NCI-H524 treated with DMSO at 0.1 percent for 48 hours (cell line): Measurements from ENCODE around the gene ACAP2.

ENCODE experiments used
- DNase-seq: peaks from one replicate; lab custom pipeline; 2025; lab: John Stamatoyannopoulos, UW

The ACAP2 gene

DNA sequence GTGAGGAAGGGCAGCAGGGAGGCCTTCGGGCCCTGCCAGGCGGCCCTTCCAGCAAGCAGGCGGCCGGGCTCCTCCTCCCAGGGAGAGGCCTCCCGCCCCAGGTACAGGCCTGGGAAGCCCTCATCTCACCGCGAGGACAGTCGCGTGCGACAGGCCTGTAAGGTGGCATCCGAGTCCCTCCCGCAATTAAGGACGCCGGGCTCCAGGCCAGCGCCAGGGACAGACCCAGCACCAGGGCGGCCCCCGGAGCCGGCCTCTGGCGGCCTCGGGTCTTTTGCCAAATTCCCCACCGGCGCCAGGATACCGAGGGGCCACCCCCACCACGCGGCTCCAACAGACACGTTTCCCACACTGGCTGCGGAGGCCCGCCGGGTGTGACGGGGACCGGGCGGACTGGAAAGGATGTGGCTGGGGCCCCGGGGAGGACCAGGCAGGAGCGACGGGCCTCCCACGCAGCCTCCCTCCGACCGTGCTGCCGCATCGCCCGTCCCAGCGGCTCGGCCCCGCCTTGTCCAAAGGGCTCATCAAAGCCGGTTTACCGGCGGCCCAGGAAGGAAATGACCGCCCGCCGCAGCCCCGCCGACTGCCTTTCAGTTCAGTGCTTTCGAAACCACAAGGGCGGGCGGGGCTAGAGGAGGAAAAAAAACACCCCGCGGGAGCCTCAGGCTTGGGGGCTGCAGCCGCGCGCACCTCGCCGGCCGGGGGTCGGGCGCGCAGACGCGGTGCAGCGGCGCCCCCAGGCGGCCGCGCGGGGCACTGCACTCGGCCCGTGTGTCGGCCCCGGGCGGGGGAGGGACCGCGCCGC is 183.1 kb downstream of the ACAP2 start:
- peak; percentile 4 for DNase-seq

DNA sequence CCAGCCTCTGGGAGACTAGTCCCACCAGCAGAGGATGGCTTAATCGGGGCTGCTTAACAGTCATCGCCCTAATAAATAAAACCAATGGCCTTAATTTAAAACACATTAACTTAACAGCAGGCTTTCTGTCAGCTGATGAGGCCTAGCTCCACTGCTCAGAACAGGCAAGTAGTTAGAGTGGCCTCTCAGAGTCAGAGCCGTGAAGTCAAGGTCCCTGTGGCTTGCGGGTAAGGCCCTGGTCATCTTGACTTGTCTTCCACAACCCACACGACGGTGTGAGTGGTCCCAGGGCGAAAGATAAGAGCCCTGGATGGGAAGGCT is 183.7 kb downstream of the ACAP2 start:
- DNase-seq = no peak

- peak; percentile 31 for DNase-seq
Observed at GRCh38 chr3:195258449-195259153, 184.2 kb downstream of the ACAP2 start.

- DNase-seq = no peak
Observed at GRCh38 chr3:195257454-195258448, 185.1 kb downstream of the ACAP2 start.

- DNase-seq = no peak
Observed at GRCh38 chr3:195256639-195257453, 186.0 kb downstream of the ACAP2 start.

GRCh38 chr3:195255571-195256501 is 187.0 kb downstream of the ACAP2 start:
- no peak for DNase-seq

DNA sequence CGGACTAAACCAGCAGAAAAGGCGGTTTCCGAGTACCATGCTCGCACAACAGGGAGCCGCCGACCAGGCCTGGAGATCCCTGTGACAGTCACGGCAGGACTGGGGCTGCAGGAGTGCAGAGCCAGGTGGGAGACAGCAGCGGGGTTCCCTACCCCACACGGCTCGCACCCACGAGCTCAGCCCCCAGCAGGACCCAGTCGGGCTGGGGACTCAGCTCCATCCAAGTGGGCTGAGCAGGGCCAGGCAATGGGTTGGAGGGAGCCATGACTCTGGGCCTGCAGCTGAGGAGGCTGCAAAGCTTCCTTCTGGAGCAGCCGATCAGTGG is 187.7 kb downstream of the ACAP2 start:
- no peak for DNase-seq

DNA sequence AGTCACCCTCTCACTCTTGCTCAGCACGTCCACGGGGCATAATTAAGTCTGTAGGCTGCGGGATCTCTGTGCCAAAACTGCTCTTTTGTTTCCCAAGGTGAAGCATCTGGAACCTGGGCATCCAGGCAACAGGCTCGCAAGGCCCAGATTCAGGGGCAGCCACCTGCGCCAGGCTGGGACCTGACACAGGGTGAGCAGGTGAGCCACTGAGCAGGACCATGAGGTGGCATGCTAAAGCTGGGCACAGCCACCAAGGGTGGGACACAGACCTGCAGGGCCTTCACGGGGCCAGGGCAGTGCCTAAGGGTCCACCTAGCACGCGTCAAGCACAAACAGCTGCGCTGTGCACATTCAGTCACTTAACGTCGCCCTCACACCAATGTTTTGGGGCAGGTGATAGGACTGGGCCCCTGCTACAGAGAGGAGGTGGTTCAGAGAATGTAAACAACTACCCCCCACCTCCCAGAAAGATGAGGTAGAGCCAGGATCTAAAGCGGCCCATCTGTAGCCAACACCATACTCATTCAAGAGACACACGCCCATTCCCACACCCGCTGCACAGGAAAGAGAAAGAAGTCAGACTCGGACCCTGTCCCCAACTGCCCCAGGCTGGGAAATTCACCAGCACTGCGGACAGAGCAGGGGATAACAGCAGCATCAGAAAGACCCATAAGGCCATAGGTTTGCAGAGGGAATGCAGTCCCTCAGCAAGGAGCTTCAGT is 188.2 kb downstream of the ACAP2 start:
- no peak for DNase-seq

DNA sequence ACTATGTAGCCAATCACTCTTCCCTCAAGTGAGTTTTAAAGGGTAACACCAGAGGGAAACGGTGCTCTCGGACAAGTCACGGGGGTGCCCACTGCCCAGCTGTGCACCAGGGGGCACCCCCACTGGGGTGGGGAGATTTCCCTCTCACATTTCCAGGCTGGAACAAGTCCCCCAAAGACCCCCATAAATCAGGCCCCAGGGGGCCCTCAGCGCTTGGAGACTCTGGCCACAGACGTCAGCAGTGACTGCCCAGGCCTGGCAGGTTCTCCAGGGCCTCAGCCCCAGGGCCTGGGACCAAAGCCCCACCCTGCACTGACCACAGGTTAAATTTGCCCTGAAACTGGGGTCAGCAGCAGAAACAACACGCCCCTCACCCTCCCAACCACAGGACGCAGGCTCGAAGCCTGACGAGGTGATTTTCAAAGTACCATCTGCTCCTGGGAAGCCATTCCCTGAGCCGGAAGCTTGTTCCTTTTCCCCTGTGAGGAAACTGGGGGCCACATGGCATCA is 188.8 kb downstream of the ACAP2 start:
- DNase-seq = peak; percentile 50

- DNase-seq = no peak
Observed at GRCh38 chr3:195251336-195252065, 191.3 kb downstream of the ACAP2 start.

- DNase-seq = peak; percentile 26
Observed at GRCh38 chr3:195250473-195251251, 192.2 kb downstream of the ACAP2 start.

DNA sequence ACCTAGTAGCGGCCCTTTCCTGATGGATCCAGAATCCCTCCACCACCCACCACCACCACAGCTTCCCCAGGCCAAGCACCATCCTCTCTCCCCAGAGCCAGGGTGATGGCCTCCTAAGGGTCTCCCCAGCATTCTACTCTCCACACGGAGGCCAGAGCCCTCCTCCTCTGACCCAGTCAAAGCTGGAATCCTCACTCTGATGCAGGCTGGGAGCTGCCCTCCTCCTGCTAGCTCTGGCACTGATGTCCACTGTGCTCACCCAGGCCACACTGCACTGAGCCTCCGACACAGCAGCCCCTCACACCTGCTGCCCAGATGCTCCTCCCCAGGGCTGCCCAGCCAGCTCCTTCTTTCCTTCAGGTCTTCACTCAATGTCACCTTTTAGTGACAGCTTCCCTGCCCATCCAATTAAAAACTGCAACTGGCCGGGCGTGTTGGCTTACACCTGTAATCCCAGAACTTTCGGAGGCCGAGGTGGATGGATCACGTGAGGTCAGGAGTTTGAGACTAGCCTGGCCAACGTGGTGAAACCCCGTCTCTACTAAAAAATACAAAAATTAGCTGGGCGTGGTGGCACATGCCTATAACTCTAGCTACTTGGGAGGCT is 192.9 kb downstream of the ACAP2 start:
- DNase-seq = no peak

GRCh38 chr3:195249057-195249770 is 193.6 kb downstream of the ACAP2 start:
- no peak for DNase-seq

DNA sequence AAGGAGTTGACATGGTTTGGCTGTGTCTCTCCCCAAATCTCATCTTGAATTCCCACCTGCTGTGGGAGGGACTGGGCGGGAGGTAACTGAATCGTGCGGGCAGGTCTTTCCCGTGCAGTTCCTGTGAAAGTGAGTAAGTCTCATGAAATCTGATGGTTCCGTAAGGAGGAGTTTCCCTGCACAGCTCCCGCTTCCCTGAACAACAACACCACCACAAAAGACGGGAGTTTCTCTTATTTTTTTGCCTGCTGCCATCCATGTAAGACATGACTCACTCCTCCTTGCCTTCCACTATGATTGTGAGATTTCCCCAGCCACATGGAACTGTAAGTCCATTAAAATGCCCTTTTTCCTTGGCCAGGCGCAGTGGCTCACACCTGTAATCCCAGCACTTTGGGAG is 194.5 kb downstream of the ACAP2 start:
- DNase-seq = no peak

DNA sequence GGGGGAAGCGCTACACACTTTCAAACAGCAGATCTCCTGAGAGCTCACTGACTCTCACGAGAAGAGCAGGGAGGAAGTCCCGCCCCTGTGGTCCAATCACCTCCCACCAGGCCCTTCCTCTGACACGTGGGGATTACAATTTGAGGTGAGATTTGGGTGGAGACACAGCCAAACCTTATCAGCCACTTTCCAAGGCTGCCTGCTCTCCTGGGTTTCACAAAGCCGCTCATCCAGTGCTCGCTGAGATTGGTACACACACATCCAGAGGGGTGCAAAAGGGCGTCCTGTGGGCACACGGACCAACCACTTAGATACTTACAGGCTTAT is 195.0 kb downstream of the ACAP2 start:
- DNase-seq = no peak

GRCh38 chr3:195247086-195247862 is 195.5 kb downstream of the ACAP2 start:
- DNase-seq = no peak
